ENCODE measurements around the gene ZSCAN5A.
"Not testable (repeated sequence)": the region's sequence is repeated elsewhere in the genome, so short reads cannot be mapped to it uniquely, and the experiment has no call there.

ZSCAN5A gene

DNA sequence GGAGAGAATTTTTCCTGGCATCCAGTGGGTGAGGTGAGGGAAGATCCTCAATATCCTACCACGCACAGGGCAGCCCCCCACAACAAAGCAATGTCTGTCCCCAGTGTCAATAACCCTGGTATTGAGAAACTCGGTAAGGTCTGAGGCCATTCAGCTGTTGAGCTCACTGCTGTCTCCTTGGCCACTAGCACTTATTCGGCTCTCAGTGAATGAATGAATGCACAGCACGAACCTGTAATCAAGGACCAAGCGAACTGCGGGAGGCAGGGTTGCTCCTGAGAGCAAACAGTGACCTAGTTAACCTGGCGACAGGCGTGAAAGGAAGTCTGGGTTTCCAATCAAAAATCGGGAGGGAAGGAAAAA lies 640 bp downstream of the ZSCAN5A start:
- DNase-seq = no peak

DNA sequence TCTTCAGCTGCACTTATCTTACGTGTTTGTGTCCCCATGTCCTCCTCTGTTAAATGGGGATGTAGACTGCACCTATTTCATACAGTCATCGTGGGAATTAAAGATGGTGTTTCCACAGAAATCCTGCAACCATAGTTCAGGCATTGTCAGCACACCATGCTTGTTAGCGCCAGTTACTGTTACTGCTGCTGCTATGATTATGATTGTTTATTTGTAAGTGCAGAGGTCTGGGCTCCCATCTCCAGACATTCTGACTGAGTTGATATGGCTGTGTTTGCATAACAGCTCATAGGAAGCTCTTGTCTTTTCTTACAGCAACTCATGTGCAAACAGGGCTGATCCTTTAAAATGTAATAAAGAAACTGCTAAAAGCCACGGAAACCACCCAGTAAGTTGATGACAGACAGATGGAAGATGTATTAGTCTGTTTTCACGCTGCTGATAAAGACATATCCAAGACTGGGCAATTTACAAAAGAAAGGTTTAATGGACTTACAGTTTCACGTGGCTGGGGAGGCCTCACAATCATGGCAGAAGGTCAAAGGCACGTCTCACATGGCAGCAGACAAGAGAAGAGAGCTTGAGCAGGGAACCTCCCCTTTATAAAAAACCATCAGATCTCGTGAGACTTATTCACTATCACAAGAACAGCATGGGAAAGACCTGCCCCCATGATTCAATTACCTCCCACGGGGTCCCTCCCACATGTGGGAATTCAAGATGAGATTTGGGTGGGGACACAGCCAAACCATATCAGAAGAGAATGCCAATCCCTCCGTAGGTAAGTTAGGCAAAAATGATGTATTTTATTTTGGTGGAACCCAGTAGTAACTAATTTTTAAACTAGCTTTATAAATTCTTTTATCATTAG lies 1.6 kb downstream of the ZSCAN5A start:
- no peak for DNase-seq

GRCh38 chr19:56312342-56312741 lies 2.3 kb downstream of the ZSCAN5A start:
- no peak for DNase-seq

DNA sequence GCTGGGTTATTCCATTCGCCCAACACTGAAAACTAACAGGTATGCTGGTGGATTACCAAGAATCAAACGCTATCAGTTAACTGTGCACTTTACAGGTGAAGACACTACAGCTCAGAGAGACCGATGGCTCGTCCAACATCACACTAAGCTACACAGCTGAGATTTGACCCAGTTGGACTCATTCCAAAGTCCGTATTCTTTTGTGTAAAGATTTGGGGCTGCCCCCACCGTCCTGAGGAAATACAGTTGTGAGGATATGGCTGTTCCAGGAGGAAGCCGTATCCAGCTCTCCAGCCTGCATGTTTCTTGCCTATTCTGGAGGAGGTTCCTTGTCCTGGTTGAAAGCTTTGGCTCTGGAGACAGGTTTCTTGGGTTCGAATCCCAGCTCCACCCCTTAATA lies 4.2 kb downstream of the ZSCAN5A start:
- DNase-seq = no peak

GRCh38 chr19:56309511-56310185 lies 5.0 kb downstream of the ZSCAN5A start:
- peak; percentile 36 for DNase-seq

DNA sequence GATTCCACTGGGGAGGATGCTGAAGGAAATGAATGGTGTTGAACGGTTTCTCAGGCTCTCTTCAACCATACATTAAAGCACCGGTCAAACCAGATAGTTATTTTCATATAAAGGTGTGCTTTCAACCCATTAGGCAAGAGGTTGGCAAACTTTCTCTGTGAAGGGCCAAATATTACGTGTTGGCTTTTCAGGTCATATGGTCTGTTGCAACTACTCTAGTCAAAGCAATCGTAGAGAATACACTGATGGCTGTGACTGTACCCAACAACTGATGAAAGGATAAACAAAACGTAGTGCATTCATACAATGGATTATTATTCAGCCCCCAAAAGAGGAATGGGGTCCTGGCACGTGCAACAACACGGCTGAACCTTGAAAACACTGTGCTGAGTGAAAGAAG lies 5.8 kb downstream of the ZSCAN5A start:
- DNase-seq = no peak

- not testable (repeated sequence) for DNase-seq
These were observed 7.6 kb downstream of the ZSCAN5A start for GRCh38 chr19:56307062-56307461.

DNA sequence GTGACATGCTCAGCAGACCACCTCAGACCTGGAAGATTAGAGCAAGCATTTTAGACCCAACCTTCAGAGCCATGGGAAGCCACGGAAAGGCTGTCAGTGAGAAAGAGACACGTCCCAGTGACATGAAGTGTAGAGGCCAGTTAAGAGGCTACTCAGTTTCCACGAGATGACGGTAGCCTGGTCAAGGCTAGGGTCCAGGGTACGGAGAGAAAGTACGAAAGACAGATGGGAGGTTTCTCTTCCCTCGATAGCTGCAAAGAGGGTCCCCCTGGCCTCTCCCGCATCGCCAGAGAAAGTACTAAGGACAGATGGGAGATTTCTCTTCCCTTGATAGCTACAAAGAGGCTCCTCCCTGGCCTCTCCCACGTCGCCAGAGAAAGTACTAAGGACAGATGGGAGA lies 8.6 kb downstream of the ZSCAN5A start:
- DNase-seq = no peak

DNA sequence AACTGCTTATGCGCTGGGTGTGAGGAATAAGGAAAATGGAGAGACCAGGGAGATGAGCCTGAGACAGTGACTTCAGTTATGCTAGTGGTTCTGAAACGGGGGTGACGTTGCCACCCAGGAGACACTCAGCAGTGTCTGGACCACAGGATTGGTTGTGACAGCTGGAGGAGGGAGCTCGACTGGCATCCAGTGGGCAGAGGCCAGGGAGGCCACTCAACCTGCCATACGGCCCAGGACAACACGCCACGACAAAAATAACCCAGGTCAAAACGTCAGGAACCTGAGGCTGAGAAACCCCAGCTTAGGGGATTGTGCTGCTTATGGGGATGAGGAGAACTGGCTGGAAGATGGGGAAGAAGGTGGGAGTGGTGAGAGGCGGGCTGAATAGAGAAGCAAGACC lies 10.4 kb downstream of the ZSCAN5A start:
- no peak for DNase-seq

- DNase-seq = no peak
These were observed 12.6 kb downstream of the ZSCAN5A start for GRCh38 chr19:56301886-56302620.

- DNase-seq = no peak
These were observed 13.5 kb downstream of the ZSCAN5A start for GRCh38 chr19:56301155-56301554.

- DNase-seq = no peak
These were observed 15.0 kb downstream of the ZSCAN5A start for GRCh38 chr19:56299688-56300087.

DNA sequence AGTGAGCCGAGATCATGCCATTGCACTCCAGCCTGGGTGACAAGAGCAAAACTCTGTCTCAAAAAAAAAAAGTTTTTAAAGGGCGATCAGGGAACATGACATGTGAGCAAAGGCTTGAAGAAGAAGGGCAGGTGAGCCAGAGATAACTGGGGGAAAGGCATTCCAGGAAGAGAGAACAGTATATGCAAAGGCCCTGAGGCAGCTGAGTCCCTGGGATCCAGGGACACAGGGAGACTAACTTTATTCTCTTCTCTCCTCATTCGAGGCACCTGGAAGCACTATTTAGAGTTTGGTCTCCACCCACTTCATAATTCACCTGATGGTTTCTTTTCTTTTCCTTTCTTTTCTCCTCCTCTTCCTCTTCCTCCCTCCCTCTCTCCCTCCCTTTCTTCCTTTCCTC lies 17.6 kb downstream of the ZSCAN5A start:
- no peak for DNase-seq

- DNase-seq = no peak
These were observed 18.8 kb downstream of the ZSCAN5A start for GRCh38 chr19:56295531-56296455.

DNA sequence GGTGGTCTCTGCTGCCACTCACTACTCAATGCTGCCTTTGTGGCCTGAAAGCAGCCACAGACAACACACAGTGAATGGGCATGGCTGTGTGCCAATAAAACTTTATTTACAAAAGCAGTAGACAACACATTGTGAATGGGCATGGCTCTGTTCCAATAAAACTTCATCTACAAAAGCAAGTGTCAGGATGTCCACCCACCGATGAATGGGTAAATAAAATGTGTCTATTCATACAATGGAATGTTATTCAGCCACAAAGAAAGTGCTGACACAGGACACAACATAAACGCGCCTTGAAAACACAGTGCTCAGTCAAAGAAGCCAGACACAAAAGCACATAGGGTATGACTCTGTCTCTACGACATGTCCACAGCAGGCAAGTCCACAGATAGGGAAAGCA lies 20.1 kb downstream of the ZSCAN5A start:
- DNase-seq = no peak

DNA sequence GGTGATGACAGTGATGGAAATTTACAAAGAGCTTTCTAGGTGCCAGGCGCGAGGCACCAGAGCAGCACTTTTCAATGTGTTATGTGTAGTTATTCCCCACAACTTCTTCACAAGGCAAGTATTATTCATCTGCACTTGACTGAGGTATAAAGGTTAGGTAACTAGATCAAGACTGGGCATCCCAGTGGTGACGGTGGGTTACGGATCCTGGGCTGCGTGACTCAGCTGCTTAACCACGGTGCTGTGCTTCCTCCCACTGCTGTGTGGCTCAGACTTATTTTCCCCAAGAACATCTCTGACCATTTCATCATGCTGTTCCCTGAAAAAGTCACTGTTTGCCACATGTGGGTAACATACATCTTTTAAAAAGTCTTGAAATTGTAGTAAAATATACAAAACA lies 22.8 kb downstream of the ZSCAN5A start:
- DNase-seq = no peak

GRCh38 chr19:56290104-56290503 lies 24.5 kb downstream of the ZSCAN5A start:
- no peak for DNase-seq

- no peak for DNase-seq
These were observed 29.9 kb downstream of the ZSCAN5A start for GRCh38 chr19:56284746-56285145.

GRCh38 chr19:56282809-56283208 lies 31.8 kb downstream of the ZSCAN5A start:
- DNase-seq = no peak

GRCh38 chr19:56273563-56274117 lies 41.0 kb downstream of the ZSCAN5A start:
- DNase-seq = no peak

- DNase-seq = no peak
These were observed 42.4 kb downstream of the ZSCAN5A start, which contains the start of gene EDDM13 for GRCh38 chr19:56272161-56272798. EDDM13 (plus strand) TSS chr19:56272748; CDS start chr19:56272835, 87 bp downstream.

DNA sequence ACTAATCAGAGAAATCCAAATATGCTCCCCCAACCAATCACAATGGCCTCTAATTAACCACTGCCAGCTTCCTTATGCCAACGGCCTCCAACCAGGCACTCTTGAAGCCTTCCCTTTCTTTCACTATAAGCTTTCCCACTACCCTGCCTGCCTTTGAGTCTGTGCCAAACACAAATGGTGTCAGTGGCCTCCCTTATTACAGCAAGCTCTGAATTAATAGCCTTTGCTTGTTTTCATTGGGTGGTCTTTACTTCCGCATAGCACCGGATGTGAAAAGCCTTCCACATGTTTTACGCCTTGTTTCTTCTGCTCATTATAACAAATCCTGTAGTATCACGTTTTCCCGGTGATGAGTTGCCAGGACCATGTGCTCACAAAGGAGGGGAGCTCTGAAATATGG lies 43.5 kb downstream of the ZSCAN5A start:
- no peak for DNase-seq

Data from activated T-cell treated with anti-CD3 and anti-CD28 coated beads for 4 hours (primary cell).